Esophagus squamous epithelium (tissue), 4 donors: Measurements from ENCODE around the gene GALK1.

Source experiments
- POLR2A ChIP-seq, 4 donors: fragments of 450-650 bp; IDR thresholded peaks; one replicate each; pipeline ENCODE4 v1.6.1; 2017; ENCODE audit warnings: antibody characterized with exemption in 4 of 4, mild to moderate bottlenecking in 4 of 4, moderate library complexity in 3 of 4
- TF ChIP-seq, protein P1 (sequence below), 6 experiments: fragments of 450-650 bp in 4 of 6; fragments of 200-600 bp in 2 of 6; sonication (generic) in 2 of 6; IDR thresholded peaks; one replicate each; pipeline ENCODE4 v1.5.1; 2016 to 2019; ENCODE audit warnings: antibody characterized with exemption in 6 of 6, mild to moderate bottlenecking in 4 of 6, moderate library complexity in 4 of 6

DNA sequence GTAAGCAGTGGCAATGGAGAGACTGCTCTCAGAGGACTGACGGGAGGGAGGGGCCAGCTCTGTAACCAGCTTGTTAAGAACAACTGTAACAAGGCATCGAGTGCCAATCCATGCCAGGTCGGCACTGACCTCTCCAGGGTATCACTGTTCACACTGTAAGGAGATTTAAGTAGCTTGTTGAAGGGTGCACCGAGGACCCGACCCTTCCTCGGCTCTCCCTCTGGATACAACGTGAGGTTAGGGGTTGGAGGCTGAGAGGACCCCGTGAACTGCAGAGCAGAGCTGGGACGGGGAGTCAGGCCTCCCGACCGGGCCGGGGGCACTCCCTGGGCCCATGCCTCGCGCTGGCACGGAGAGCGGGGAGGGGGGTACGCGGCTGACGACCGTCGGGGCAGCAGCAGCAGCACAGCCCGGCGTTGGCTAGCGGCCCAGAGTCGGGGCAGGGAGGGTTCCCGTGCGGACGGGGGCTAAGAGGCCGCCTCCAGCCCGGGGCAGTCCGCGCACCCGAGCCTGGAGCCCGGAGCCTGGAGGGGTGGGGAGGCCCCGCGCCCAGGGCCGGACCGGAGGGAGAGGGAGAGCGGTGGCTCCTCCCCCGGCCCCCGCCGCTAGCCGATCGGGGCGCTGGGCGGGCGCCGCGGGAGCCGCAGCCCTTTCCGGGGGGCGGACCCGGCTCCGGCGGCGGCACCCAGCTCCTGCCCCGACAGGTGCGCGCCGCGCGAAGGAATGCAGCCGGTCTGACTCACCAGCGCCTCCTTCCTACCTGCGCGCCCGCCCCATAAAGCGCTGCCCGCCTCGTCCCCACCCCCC lies 44.1 kb downstream of the GALK1 start, which contains the start of gene ITGB4:
- TF ChIP-seq, protein P1, sequence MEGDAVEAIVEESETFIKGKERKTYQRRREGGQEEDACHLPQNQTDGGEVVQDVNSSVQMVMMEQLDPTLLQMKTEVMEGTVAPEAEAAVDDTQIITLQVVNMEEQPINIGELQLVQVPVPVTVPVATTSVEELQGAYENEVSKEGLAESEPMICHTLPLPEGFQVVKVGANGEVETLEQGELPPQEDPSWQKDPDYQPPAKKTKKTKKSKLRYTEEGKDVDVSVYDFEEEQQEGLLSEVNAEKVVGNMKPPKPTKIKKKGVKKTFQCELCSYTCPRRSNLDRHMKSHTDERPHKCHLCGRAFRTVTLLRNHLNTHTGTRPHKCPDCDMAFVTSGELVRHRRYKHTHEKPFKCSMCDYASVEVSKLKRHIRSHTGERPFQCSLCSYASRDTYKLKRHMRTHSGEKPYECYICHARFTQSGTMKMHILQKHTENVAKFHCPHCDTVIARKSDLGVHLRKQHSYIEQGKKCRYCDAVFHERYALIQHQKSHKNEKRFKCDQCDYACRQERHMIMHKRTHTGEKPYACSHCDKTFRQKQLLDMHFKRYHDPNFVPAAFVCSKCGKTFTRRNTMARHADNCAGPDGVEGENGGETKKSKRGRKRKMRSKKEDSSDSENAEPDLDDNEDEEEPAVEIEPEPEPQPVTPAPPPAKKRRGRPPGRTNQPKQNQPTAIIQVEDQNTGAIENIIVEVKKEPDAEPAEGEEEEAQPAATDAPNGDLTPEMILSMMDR (IDR thresholded peaks at IDR 0.05) = peak in 1 of 6 experiments; percentile 1
- peak in 2 of 4 donors; percentile 44 to 53 for TF ChIP-seq POLR2A (IDR thresholded peaks at IDR 0.05)
